GM12874 (cell line): ENCODE data around the gene PP2D1.

Experiments
- CTCF ChIP-seq: IDR thresholded peaks from 2 replicates; pipeline ENCODE4 v1.5.1; 2011; ENCODE audit warnings: low read depth, mild to moderate bottlenecking, control low read depth, low read length, moderate library complexity; ENCODE audit not compliant: insufficient read depth

PP2D1 gene

GRCh38 chr3:20055020-20055775, 43.1 kb upstream of the PP2D1 start:
- TF ChIP-seq CTCF: no peak

- no peak for TF ChIP-seq CTCF
Observed at GRCh38 chr3:20054549-20054987, 42.5 kb upstream of the PP2D1 start.

- TF ChIP-seq CTCF: no peak
Observed at GRCh38 chr3:20052851-20053250, 40.8 kb upstream of the PP2D1 start.

GRCh38 chr3:20051123-20051806, 39.2 kb upstream of the PP2D1 start:
- no peak for TF ChIP-seq CTCF

- TF ChIP-seq CTCF: no peak
Observed at GRCh38 chr3:20047976-20048883, 36.2 kb upstream of the PP2D1 start.

- no peak for TF ChIP-seq CTCF
Observed at GRCh38 chr3:20047341-20047779, 35.3 kb upstream of the PP2D1 start.

- no peak for TF ChIP-seq CTCF
Observed at GRCh38 chr3:20046556-20046955, 34.5 kb upstream of the PP2D1 start.
